Ovary (tissue), 3 donors: ENCODE results near the gene YWHAH.

Experiments used
- POLR2A ChIP-seq: fragments of 450-650 bp; IDR thresholded peaks from one replicate; pipeline ENCODE4 v1.6.1; 2017; ENCODE audit warnings: antibody characterized with exemption, mild to moderate bottlenecking, moderate library complexity
- TF ChIP-seq, protein P1 (sequence below), 3 donors: fragments of 450-650 bp in 2 of 3; fragments of 200-600 bp in 1 of 3; IDR thresholded peaks; one replicate each; pipeline versions ENCODE4 v1.5.1 to v1.8.0; 2016 to 2022; ENCODE audit warnings: antibody characterized with exemption in 3 of 3, mild to moderate bottlenecking in 1 of 3
- donor health status: DM: no; HTN: no; CAD: no.

DNA sequence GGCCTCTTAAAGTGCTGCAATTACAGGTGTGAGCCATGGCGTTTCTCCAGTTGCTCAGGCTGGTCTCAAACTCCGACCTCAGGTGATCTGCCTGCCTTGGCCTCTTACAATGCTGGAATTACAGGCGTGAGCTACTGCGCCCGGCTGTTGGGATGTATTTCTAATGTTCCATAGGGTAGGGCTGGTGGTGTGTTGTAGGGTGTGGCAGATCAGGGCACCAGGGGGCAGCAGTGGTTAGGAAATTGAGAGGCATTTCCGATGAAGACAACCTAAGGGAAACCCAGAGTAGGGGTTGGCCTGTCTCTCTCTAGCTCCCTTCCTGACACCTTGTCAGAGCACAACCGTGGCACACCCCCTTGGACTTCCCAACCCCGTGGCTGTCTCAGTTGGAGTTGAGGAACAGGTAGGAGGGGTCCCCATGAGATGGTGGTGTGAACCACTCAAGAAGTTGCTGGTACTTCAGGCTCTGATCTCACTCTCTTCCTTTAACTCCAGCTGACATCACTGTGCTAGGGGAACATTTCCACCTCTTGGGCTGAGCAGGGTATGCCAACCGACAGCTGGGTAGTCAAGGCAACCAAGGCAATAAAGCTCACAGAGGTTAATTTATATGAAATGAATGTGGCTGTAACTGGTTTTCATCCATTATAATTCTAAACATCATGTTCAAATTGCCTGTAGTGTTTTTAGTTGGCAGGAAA lies 33.0 kb downstream of the YWHAH start:
- TF ChIP-seq, protein P1, sequence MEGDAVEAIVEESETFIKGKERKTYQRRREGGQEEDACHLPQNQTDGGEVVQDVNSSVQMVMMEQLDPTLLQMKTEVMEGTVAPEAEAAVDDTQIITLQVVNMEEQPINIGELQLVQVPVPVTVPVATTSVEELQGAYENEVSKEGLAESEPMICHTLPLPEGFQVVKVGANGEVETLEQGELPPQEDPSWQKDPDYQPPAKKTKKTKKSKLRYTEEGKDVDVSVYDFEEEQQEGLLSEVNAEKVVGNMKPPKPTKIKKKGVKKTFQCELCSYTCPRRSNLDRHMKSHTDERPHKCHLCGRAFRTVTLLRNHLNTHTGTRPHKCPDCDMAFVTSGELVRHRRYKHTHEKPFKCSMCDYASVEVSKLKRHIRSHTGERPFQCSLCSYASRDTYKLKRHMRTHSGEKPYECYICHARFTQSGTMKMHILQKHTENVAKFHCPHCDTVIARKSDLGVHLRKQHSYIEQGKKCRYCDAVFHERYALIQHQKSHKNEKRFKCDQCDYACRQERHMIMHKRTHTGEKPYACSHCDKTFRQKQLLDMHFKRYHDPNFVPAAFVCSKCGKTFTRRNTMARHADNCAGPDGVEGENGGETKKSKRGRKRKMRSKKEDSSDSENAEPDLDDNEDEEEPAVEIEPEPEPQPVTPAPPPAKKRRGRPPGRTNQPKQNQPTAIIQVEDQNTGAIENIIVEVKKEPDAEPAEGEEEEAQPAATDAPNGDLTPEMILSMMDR (IDR thresholded peaks at IDR 0.05), result peak in 1 of 3 donors; percentile 13
- no peak for TF ChIP-seq POLR2A
